ENCODE data around the gene GTF2F2. TPM values are rescaled to one million over a fixed set of nuclear protein-coding genes. Genes with fewer than 3 reads are reported as not detected.
"Not testable (repeated sequence)": the region's sequence is repeated elsewhere in the genome, so short reads cannot be mapped to it uniquely, and the experiment has no call there.

Gene GTF2F2
- polyA plus RNA-seq, 1 experiment = 7.9 TPM

- TF ChIP-seq CTCF (IDR thresholded peaks at IDR 0.05; ENCODE audit: insufficient read depth, low read depth, low read length) = no peak
- POLR2A ChIA-PET = no interaction called here
- H3K36me3 ChIP-seq (ENCODE audit: control insufficient read depth, insufficient read depth, low read length) = no peaks in the 10 kb centered on the region
- H3K4me3 ChIP-seq (ENCODE audit: low read depth, low read length) = no peak overlapping the region
- DNase-seq (ENCODE audit: low read depth) = no peak
- CTCF ChIA-PET = no interaction called here
- H3K27me3 ChIP-seq (ENCODE audit: control insufficient read depth, insufficient read depth, low read length) = no peaks in the 10 kb centered on the region
Measured at GRCh38 chr13:45184693-45185092, 64.4 kb downstream of the GTF2F2 start.

GRCh38 chr13:45185286-45185685 is 65.0 kb downstream of the GTF2F2 start:
- ChIA-PET CTCF (interaction anchor here (0.6 kb wide), 1 partner anchor 22 kb away, joined by 3 read pairs; no protein-coding TSS in a partner anchor), POLR2A (no interaction called here)
- TF ChIP-seq CTCF (IDR thresholded peaks at IDR 0.05; ENCODE audit: insufficient read depth, low read depth, low read length) = no peak

GRCh38 chr13:45189077-45189476 is 68.8 kb downstream of the GTF2F2 start:
- H3K36me3 ChIP-seq (ENCODE audit: control insufficient read depth, insufficient read depth, low read length); POLR2A ChIA-PET; H3K4me3 ChIP-seq (ENCODE audit: low read depth, low read length); DNase-seq (ENCODE audit: low read depth); CTCF ChIA-PET; H3K27me3 ChIP-seq (ENCODE audit: control insufficient read depth, insufficient read depth, low read length): not testable (repeated sequence)

More at GRCh38 chr13:45185286-45185685, 65.0 kb downstream of the GTF2F2 start:
- H3K27me3 ChIP-seq (ENCODE audit: control insufficient read depth, insufficient read depth, low read length) = no peaks in the 10 kb centered on the region
- no peak for DNase-seq (ENCODE audit: low read depth)
- H3K36me3 ChIP-seq (ENCODE audit: control insufficient read depth, insufficient read depth, low read length) = no peaks in the 10 kb centered on the region
- no peak overlapping the region for H3K4me3 ChIP-seq (ENCODE audit: low read depth, low read length)

GRCh38 chr13:45189511-45189910 is 69.2 kb downstream of the GTF2F2 start:
- DNase-seq (ENCODE audit: low read depth) = peak; percentile 62
- H3K4me3 ChIP-seq (ENCODE audit: low read depth, low read length); CTCF ChIA-PET; H3K36me3 ChIP-seq (ENCODE audit: control insufficient read depth, insufficient read depth, low read length); POLR2A ChIA-PET; H3K27me3 ChIP-seq (ENCODE audit: control insufficient read depth, insufficient read depth, low read length): not testable (repeated sequence)

GRCh38 chr13:45191874-45192273 is 71.6 kb downstream of the GTF2F2 start:
- Histone ChIP-seq H3K4me3 (ENCODE audit: low read depth, low read length) (no peak overlapping the region), H3K36me3 (ENCODE audit: control insufficient read depth, insufficient read depth, low read length) (no peaks in the 10 kb centered on the region), H3K27me3 (ENCODE audit: control insufficient read depth, insufficient read depth, low read length) (no peaks in the 10 kb centered on the region)
- DNase-seq (ENCODE audit: low read depth) = no peak
- no peak for TF ChIP-seq CTCF (IDR thresholded peaks at IDR 0.05; ENCODE audit: insufficient read depth, low read depth, low read length)
- ChIA-PET CTCF (no interaction called here), POLR2A (no interaction called here)

GRCh38 chr13:45194081-45194939 is 74.0 kb downstream of the GTF2F2 start:
- DNase-seq (ENCODE audit: low read depth) = no peak
- ChIA-PET CTCF (interaction anchor here (0.6 to 2.0 kb wide), 3 partner anchors 13 to 147 kb away, joined by 3 to 6 read pairs (median 4); no protein-coding TSS in a partner anchor), POLR2A (no interaction called here)
- Histone ChIP-seq H3K27me3 (ENCODE audit: control insufficient read depth, insufficient read depth, low read length) (no peaks in the 10 kb centered on the region), H3K4me3 (ENCODE audit: low read depth, low read length) (no peak overlapping the region), H3K36me3 (ENCODE audit: control insufficient read depth, insufficient read depth, low read length) (no peaks in the 10 kb centered on the region)
- 0 out of 2 replicates have a peak, but pooled peaks have one; percentile 12 for TF ChIP-seq CTCF (IDR thresholded peaks at IDR 0.05; ENCODE audit: insufficient read depth, low read depth, low read length)
